ENCODE results near the gene GAS7.

Gene GAS7

GRCh38 chr17:10172778-10173177 lies 25.6 kb downstream of the GAS7 start:
- no peak for DNase-seq (ENCODE audit: low read depth)
- H3K4me3 ChIP-seq (ENCODE audit: low read length): no peak overlapping the region
- TF ChIP-seq CTCF (conservative IDR thresholded peaks at IDR 0.05; ENCODE audit: low read length): no peak

DNA sequence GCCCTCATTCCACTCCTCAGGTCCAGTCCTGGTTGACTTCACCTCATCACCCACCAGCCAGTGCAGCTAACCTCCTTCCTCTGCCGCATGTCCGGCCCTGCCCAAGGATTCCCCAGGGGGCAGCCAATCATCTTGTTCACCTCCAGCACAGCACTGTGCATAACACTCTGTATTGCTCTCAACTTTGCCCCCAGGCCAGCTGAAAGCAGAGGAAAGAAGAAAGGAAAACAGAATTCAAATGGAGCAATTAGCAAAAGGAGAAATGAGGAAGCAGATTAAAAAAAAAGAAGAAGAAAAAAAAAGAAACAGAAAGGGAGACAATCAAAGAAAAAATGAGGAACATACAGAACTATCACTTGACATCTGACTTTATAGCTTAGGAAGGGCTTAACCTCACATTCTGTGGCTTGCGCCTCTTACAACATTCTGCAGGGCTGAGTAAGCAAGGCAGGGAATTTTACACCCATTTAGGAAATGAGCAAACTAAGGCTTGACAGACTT lies 26.1 kb downstream of the GAS7 start:
- peak; percentile 75 for DNase-seq (ENCODE audit: low read depth)
- H3K4me3 ChIP-seq (ENCODE audit: low read length): no peak overlapping the region
- no peak for TF ChIP-seq CTCF (conservative IDR thresholded peaks at IDR 0.05; ENCODE audit: low read length)

DNA sequence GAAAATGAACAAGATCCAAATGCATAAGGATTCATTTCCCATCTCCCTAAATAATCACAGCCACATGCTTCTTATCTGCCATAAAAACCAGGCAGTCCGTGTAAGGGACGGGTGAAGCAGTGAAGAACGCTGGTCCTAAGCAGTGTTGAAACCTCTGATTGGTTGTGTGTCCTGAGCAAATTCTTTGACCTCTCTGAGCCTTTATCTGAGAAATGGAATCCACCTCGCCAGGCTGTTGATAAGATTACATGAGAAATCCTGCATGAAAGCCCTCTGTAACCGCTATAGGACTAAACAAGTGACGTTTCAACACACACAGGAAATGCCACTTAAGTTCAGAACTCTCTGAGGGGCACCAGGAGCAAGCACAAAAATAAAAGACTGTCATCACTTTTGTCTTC lies 26.8 kb downstream of the GAS7 start:
- no peak overlapping the region for H3K4me3 ChIP-seq (ENCODE audit: low read length)
- TF ChIP-seq CTCF (conservative IDR thresholded peaks at IDR 0.05; ENCODE audit: low read length): no peak
- peak; percentile 37 for DNase-seq (ENCODE audit: low read depth)

- DNase-seq (ENCODE audit: low read depth): peak; percentile 80
- TF ChIP-seq CTCF (conservative IDR thresholded peaks at IDR 0.05; ENCODE audit: low read length): no peak
- peak overlapping the region; percentile 23; the same call in 1 of the 2 replicates for H3K4me3 ChIP-seq (ENCODE audit: low read length)
Measured at GRCh38 chr17:10171122-10171571, 27.3 kb downstream of the GAS7 start.

DNA sequence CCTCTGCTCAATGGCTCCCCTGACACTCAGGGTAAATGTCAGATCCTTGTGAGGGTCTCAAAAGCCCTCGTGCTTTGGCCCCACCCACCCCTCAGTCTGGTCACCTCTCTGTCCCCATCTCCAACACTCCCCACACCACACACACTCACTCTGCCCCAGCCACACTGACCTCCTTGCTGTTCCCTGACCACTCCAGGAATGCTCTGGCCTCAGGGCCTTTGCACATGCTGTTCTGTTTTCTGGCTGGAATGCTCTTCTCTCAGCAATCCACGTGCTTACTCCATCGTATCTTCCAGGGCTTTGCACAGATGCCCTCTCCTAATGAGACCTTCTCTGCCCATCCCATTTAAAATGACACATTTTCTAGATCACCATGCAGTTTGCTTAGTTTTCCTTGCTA lies 28.2 kb downstream of the GAS7 start:
- no peak for TF ChIP-seq CTCF (conservative IDR thresholded peaks at IDR 0.05; ENCODE audit: low read length)
- H3K4me3 ChIP-seq (ENCODE audit: low read length): no peak overlapping the region
- DNase-seq (ENCODE audit: low read depth): no peak

DNA sequence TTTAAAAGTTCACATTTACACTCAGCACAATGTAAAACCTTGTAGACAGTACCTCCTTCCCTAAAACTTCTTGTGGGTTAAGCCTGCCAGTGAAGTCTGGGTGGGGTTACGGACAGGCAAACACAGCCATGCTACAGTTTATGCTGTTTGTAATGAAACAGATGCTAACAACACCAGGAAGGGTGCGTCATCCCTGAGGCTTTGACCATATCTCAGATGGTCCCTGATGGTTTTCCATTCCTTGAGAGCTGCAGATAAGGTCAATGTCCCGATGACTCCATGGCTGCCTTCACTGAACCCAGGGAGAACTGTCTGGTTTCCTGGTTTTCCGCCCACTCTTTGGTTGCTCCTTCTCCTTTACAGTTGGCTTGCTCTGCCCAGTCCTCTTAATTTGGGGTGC lies 29.1 kb downstream of the GAS7 start:
- TF ChIP-seq CTCF (conservative IDR thresholded peaks at IDR 0.05; ENCODE audit: low read length): no peak
- no peak overlapping the region for H3K4me3 ChIP-seq (ENCODE audit: low read length)
- DNase-seq (ENCODE audit: low read depth): peak; percentile 51

DNA sequence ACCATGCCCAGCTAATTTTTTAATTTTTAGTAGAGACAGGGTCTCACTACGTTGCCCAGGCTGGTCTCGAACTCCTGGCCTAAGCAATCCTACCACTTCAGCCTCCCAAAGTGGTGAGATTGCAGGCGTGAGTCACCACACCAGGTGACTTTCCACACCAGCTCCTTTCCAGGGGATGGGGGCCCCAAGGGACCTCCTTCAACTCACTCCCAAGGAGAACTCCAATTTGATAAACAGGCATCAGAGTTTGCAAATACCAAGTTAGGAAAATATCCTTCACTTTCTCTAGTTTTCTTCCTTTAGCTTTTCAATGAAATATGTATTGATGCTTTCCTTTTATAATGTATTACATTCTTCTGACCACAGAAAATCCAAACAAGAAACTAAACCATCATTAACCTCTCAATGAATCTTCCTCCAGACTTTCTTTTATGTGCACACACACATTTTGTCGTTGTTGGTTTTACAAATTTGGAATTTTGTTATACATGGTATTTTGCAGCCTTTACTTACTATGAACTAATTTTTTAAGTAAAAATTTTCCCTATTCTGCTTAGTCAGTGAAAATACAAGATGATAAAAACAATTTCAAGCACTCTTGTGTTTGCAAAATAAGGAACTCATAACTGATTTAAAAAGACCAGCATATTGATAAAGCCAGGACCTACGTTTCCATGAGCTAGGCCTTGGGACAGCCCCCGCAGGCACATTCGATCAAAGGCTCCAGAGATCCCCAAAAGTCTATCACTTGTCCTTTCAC lies 32.0 kb downstream of the GAS7 start:
- H3K4me3 ChIP-seq (ENCODE audit: low read length): no peak overlapping the region
- TF ChIP-seq CTCF (conservative IDR thresholded peaks at IDR 0.05; ENCODE audit: low read length): no peak

More for the DNA sequence above, 32.0 kb downstream of the GAS7 start:
- peak; percentile 68 for DNase-seq (ENCODE audit: low read depth)

All from AG10803 (cell line).